Upper lobe of left lung (tissue), 4 donors: ENCODE results near the gene BCHE.

Experiments used
- POLR2A ChIP-seq, 4 donors: fragments of 450-650 bp; IDR thresholded peaks; one replicate each; pipeline ENCODE4 v1.5.1; 2016 to 2017; ENCODE audit warnings: antibody characterized with exemption in 4 of 4, mild to moderate bottlenecking in 2 of 4
- TF ChIP-seq, protein P1 (sequence below), 6 experiments: fragments of 450-650 bp in 4 of 6; fragments of 200-600 bp in 2 of 6; sonication (generic) in 2 of 6; IDR thresholded peaks; one replicate each; pipeline ENCODE4 v1.5.1; 2016 to 2019; ENCODE audit warnings: antibody characterized with exemption in 6 of 6

- TF ChIP-seq, protein P1, sequence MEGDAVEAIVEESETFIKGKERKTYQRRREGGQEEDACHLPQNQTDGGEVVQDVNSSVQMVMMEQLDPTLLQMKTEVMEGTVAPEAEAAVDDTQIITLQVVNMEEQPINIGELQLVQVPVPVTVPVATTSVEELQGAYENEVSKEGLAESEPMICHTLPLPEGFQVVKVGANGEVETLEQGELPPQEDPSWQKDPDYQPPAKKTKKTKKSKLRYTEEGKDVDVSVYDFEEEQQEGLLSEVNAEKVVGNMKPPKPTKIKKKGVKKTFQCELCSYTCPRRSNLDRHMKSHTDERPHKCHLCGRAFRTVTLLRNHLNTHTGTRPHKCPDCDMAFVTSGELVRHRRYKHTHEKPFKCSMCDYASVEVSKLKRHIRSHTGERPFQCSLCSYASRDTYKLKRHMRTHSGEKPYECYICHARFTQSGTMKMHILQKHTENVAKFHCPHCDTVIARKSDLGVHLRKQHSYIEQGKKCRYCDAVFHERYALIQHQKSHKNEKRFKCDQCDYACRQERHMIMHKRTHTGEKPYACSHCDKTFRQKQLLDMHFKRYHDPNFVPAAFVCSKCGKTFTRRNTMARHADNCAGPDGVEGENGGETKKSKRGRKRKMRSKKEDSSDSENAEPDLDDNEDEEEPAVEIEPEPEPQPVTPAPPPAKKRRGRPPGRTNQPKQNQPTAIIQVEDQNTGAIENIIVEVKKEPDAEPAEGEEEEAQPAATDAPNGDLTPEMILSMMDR (IDR thresholded peaks at IDR 0.05), result no peak
- no peak for TF ChIP-seq POLR2A (IDR thresholded peaks at IDR 0.05)
These were observed 87.4 kb downstream of the BCHE start for GRCh38 chr3:165749821-165750220.
